ENCODE measurements around the gene PPIP5K2. TPM values are rescaled to one million over a fixed set of nuclear protein-coding genes. Genes with fewer than 3 reads are reported as not detected.

Gene PPIP5K2
- total RNA-seq, 1 experiment from 2014 or later: 29.7 TPM

DNA sequence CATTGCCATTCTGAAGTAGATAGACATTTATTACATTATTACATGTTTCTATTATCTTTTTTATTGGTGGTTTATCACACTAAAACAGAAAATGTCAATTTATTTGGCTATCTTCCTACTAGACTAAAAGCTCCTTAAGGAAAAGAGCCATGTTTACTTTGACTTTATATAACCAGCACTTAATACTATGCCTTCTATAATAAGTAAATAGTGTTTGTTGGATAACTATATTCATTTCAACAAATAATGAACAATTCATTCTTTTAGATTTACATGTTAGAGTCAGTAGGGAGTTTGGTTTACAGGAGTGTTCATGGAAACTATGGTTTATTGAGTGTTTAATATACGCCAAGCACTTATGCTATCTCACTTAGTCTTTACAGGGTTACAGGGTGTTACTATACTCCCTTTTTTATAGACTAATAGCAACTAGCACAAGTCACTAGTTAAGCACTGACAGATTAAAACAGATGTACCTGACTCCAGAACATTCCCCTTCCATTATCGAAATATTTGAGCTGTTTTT, 7.3 kb downstream of the PPIP5K2 start:
- peaks cover 5% of the 10 kb centered on the region for H3K4me1 Mint-ChIP-seq (ENCODE audit: insufficient read depth, unreplicated experiment)
- H3K36me3 Mint-ChIP-seq (ENCODE audit: insufficient read depth, unreplicated experiment): peaks cover 5% of the 10 kb centered on the region
- ChIA-PET POLR2A (interaction anchor here (1.1 kb wide), 1 partner anchor 368 kb away, joined by 3 read pairs; no protein-coding TSS in a partner anchor), CTCF (interaction anchor here (0.6 to 1.6 kb wide), 4 partner anchors 10 to 590 kb away, joined by 3 to 6 read pairs (median 4); no protein-coding TSS in a partner anchor)
- intact Hi-C loops (cut with micrococcal nuclease): no loop called here
- no peaks in the 10 kb centered on the region for H3K27me3 Mint-ChIP-seq (ENCODE audit: insufficient read depth, unreplicated experiment)
- H3K27ac Mint-ChIP-seq (ENCODE audit: low read depth, unreplicated experiment): no peak overlapping the region
- no TSS peak for BruUV-seq (replicated peaks)
- H3K4me3 Mint-ChIP-seq (ENCODE audit: unreplicated experiment): no peak overlapping the region
- no peaks in the 10 kb centered on the region for H3K9me3 Mint-ChIP-seq (ENCODE audit: unreplicated experiment)
- no peak for DNase-seq (ENCODE audit: unreplicated experiment)
- TF ChIP-seq, protein P1, sequence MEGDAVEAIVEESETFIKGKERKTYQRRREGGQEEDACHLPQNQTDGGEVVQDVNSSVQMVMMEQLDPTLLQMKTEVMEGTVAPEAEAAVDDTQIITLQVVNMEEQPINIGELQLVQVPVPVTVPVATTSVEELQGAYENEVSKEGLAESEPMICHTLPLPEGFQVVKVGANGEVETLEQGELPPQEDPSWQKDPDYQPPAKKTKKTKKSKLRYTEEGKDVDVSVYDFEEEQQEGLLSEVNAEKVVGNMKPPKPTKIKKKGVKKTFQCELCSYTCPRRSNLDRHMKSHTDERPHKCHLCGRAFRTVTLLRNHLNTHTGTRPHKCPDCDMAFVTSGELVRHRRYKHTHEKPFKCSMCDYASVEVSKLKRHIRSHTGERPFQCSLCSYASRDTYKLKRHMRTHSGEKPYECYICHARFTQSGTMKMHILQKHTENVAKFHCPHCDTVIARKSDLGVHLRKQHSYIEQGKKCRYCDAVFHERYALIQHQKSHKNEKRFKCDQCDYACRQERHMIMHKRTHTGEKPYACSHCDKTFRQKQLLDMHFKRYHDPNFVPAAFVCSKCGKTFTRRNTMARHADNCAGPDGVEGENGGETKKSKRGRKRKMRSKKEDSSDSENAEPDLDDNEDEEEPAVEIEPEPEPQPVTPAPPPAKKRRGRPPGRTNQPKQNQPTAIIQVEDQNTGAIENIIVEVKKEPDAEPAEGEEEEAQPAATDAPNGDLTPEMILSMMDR (IDR thresholded peaks at IDR 0.05; ENCODE audit: unreplicated experiment): no peak

GRCh38 chr5:103128202-103128601, 8.1 kb downstream of the PPIP5K2 start:
- intact Hi-C loops (cut with micrococcal nuclease): no loop called here
- TF ChIP-seq, protein P1 (IDR thresholded peaks at IDR 0.05; ENCODE audit: unreplicated experiment): no peak
- DNase-seq (ENCODE audit: unreplicated experiment): no peak
- BruUV-seq (replicated peaks): no TSS peak
- Mint-ChIP-seq H3K27ac (ENCODE audit: low read depth, unreplicated experiment) (no peak overlapping the region), H3K4me1 (ENCODE audit: insufficient read depth, unreplicated experiment) (no peaks in the 10 kb centered on the region), H3K9me3 (ENCODE audit: unreplicated experiment) (no peaks in the 10 kb centered on the region), H3K4me3 (ENCODE audit: unreplicated experiment) (no peak overlapping the region), H3K36me3 (ENCODE audit: insufficient read depth, unreplicated experiment) (peaks cover 5% of the 10 kb centered on the region), H3K27me3 (ENCODE audit: insufficient read depth, unreplicated experiment) (no peaks in the 10 kb centered on the region)
- ChIA-PET POLR2A (no interaction called here), CTCF (interaction anchor here (0.6 to 2.5 kb wide), 2 partner anchors 11 to 591 kb away, joined by 3 to 17 read pairs; no protein-coding TSS in a partner anchor)

GRCh38 chr5:103132684-103133083, 12.6 kb downstream of the PPIP5K2 start:
- Mint-ChIP-seq H3K9me3 (ENCODE audit: unreplicated experiment) (no peaks in the 10 kb centered on the region), H3K4me1 (ENCODE audit: insufficient read depth, unreplicated experiment) (no peaks in the 10 kb centered on the region), H3K4me3 (ENCODE audit: unreplicated experiment) (no peak overlapping the region), H3K36me3 (ENCODE audit: insufficient read depth, unreplicated experiment) (peaks cover 10% of the 10 kb centered on the region), H3K27ac (ENCODE audit: low read depth, unreplicated experiment) (no peak overlapping the region), H3K27me3 (ENCODE audit: insufficient read depth, unreplicated experiment) (no peaks in the 10 kb centered on the region)
- ChIA-PET CTCF (interaction anchor here (0.5 to 1.1 kb wide), 2 partner anchors 92 to 100 kb away, joined by 4 read pairs; no protein-coding TSS in a partner anchor), POLR2A (interaction anchor here (1.6 kb wide), 1 partner anchor 12 kb away, joined by 10 read pairs; the partner anchor contains the start of genes GIN1 and PPIP5K2)
- TF ChIP-seq, protein P1 (IDR thresholded peaks at IDR 0.05; ENCODE audit: unreplicated experiment): no peak
- intact Hi-C loops (cut with micrococcal nuclease): no loop called here
- no TSS peak for BruUV-seq (replicated peaks)
- DNase-seq (ENCODE audit: unreplicated experiment): no peak

- H3K4me3 Mint-ChIP-seq (ENCODE audit: unreplicated experiment): no peak overlapping the region
- BruUV-seq (replicated peaks): no TSS peak
- POLR2A ChIA-PET: interaction anchor here (1.6 kb wide), 1 partner anchor 13 kb away, joined by 10 read pairs; the partner anchor contains the start of genes GIN1 and PPIP5K2
- no peaks in the 10 kb centered on the region for H3K27me3 Mint-ChIP-seq (ENCODE audit: insufficient read depth, unreplicated experiment)
- H3K4me1 Mint-ChIP-seq (ENCODE audit: insufficient read depth, unreplicated experiment): no peaks in the 10 kb centered on the region
- CTCF ChIA-PET: no interaction called here
- H3K27ac Mint-ChIP-seq (ENCODE audit: low read depth, unreplicated experiment): no peak overlapping the region
- intact Hi-C loops (cut with micrococcal nuclease): no loop called here
- no peaks in the 10 kb centered on the region for H3K9me3 Mint-ChIP-seq (ENCODE audit: unreplicated experiment)
- TF ChIP-seq, protein P1 (IDR thresholded peaks at IDR 0.05; ENCODE audit: unreplicated experiment): no peak
- DNase-seq (ENCODE audit: unreplicated experiment): no peak
- peaks cover 10% of the 10 kb centered on the region for H3K36me3 Mint-ChIP-seq (ENCODE audit: insufficient read depth, unreplicated experiment)
These were observed 13.1 kb downstream of the PPIP5K2 start for GRCh38 chr5:103133231-103133630.

Measured in MCF 10A (cell line).